Suppressor macrophage treated with lipopolysaccharide for 1 hour (primary cell): ENCODE measurements around the gene SORCS3.

Experiments
- DNase-seq, 3 donors: peaks; one replicate each; pipeline ENCODE4 v3.0.0-alpha.2; 2020 to 2022

SORCS3 gene

GRCh38 chr10:105207476-105207995 lies 566.4 kb downstream of the SORCS3 start:
- DNase-seq = no peak

- no peak for DNase-seq
These were observed 569.5 kb downstream of the SORCS3 start for GRCh38 chr10:105210546-105210945.

DNA sequence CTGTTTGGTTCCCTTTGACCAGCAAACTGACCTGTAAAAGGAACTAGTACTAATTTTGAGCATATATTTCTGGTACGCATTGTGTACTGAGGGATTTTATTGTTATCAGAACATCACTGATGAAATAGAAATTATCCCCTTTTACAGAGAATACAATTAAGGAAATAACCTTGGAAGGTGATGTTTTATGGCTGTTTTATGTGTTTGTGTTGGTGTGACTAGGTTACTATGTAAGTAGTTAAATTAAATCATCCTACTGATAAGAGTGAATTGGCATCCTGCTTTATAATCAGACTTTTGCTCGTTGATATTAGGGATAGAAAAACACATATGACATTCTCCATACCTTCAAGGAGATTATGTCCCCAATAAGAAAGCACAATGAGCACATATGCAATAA lies 596.6 kb downstream of the SORCS3 start:
- no peak for DNase-seq

DNA sequence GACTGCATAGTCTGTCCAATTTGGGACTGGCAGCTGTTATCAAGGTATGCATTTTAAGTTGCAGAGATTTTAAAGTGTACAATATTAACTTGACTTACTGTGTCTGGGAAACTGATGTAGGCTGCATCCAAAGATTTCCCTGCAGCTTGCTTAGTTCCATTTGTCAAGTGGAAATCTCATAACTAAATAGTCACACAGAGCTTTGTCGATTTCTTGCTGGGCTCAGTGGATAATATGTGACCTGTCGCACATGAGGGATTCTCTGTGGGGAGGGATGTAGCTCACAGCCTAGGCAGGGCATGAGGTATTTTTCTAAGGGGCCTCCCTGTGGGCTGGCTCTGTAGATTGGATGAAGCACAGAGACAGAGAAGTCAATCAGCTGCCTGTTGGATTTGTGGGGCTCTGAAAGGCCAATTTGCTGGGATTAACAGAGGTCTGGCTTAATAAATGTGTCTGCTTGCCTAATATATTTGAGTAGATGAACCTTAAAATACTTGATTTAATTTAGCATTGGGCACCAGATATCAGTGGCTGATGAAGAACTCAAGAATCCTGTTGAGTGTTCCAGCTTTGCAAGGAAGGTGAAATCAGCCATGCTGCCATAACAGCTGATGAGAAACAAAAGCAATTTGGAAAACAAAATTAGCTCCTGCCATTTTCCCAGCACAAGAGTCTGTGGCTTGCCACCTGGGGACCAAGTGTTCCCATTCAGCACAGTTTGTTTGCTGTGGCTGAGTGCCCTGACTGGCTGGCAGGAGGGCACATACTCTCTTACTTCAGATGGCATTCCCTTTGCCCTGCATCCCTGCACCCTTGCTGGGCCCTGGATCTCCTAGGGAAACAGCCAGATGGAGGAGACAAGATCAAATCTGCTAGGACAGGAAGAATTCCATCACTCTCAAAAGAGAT lies 598.5 kb downstream of the SORCS3 start:
- DNase-seq = no peak

DNA sequence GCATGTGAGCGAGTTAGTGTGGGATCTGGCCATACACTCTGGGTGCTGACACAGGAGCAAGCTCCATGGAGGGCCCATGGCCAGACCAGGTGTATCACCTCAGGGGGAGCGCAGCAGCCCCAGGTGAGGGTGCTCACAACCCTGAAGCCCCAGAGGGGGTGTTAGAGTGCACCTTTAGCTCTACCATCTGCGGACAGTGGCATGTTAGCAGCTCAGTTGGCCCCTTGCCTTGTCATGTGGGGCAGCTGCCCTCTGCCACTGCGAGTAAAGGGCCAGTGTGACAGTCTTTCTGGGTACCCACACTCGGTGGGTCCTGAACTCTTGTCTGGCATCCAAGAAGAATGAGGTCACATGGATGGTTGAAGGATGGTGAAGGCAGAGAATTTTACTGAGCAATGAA lies 600.2 kb downstream of the SORCS3 start:
- no peak for DNase-seq

DNA sequence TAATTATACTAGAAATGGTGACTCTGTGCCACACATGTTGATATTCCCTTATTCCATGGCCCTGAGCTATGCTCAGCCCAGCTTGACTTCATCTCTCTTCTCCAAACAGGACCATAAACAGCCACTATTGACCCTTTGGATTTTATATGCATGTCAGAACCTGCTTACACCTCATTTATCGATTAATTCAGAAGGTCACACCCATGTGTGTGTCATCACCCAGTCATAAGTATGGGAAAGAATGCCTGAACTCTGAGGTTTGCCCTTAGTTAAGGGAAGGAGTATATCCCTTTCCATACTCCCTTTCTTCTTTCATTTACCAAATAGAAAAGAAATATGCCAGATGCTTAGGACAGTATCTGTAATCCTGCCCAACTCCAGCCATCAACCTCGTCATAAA lies 602.3 kb downstream of the SORCS3 start:
- no peak for DNase-seq

- DNase-seq = no peak
These were observed 602.7 kb downstream of the SORCS3 start for GRCh38 chr10:105243825-105244224.

GRCh38 chr10:105247831-105248499 lies 606.9 kb downstream of the SORCS3 start:
- no peak for DNase-seq

DNA sequence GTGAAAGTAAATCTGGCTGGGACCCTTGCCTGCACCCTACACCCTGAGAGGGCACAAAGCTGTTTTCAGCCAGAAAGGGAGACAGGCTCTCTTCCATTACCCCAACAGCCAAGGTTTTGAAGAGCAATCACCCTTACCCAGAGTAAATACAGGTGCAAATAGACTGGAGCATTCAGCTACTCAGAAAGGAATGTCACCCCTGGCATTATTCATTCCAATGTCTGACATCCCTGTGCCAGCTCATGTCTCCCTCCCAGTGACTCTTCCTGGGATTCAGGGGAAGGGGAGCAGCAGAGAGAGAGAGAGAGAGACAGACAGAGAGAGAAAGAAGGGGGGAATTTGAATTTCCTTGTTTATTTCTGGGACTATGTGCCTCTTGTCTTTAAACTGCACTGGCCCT lies 611.8 kb downstream of the SORCS3 start:
- DNase-seq = no peak

DNA sequence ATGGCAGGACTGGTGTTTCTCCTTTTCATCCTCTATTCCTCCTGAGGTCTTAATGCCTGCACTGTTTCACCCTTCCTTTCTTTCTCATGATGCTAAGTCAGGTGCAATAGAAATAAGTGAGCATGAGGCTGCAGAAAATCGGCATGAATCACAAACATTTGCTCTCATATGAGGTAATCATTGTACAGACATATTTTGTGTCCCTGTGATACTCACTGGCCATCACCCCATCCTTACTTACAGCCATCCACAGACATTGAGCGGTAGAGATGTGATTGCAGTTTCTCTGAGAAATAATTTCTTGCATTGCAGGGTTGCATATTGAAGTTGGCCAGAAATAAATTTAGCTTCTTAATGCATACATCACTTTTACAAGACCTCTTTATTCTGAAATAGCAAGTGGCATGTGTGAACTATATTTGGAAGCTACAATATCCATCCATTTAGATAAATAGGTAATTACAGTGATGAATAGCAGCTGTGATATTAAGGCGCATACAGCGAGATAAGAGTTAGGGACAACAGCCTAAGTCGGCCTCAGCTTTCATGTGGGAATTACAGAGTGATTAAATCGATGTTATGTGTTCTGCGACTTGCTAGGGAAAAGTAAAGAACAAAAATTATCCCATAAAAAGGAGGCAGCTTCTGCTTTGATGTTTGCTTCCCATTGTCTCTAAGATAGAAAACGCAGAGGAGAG lies 612.6 kb downstream of the SORCS3 start:
- no peak for DNase-seq

DNA sequence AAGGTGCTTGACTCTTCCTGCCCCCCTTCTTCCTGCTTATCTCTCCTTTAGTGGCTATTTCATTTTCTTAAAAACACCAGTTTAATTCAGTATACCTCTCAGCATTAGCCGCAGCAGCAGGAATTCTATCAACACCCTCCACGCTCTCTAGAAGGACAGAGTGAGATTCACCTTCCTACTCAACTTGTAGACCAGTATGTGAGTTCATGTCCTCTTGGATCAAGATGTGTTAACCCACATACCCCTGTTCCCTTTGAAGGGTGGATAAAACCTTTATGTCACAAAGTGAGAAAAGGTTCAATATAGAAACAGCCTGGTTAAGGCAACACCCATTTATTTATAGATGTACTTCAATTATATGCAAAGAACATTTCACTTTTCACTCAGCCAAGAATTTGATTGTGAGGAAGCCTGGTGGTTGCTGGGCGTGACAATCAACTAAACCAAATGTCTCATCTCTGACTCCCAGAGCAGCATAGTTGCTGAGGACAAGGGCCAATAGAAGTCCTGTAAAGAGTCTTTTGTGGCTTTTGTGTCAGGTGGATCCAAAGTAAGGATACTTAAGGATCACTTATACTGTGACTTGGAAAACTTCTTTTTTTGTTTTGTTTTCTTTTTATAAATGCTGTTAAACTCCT lies 617.1 kb downstream of the SORCS3 start:
- no peak for DNase-seq

- DNase-seq = no peak
These were observed 617.6 kb downstream of the SORCS3 start for GRCh38 chr10:105258674-105259065.

DNA sequence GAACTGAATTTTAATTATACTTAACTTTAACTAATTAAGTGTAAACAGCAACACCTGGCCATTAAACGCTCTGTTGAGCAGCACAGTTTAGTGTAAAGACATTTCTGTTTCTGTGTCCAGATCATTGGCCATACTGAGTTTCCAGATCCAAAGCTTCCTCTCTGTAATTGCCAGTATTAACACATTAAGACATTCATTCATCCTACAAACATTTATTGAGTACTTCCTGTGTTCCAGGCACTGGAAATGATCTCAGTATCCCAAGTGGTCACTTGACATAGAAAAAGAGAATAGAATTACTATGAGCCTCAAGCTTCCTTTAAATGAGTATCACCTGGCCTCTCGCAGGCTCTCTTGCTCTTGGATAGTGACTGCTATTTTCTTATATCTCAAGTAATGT lies 618.1 kb downstream of the SORCS3 start:
- no peak for DNase-seq

DNA sequence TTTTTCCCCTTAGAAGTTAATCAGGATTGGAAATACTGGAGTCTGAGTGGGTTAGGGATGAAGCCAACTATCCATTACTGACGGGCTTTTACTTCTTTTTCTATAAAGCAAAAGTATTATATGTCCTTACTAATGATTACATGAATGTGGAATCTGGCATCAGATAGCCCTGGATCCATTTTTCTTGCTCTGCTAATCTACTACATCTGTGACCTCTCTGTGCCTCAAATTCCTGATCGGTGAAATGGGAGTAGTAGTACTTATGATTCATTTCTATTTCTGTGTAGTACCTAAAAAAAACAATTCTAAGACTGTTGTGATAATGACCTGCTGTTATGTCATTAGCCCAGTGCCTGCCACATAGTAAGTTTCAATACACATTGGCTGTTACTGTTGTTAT lies 621.6 kb downstream of the SORCS3 start:
- no peak for DNase-seq

GRCh38 chr10:105266966-105267539 lies 626.0 kb downstream of the SORCS3 start:
- no peak for DNase-seq

- no peak for DNase-seq
These were observed 627.9 kb downstream of the SORCS3 start for GRCh38 chr10:105268961-105269360.

DNA sequence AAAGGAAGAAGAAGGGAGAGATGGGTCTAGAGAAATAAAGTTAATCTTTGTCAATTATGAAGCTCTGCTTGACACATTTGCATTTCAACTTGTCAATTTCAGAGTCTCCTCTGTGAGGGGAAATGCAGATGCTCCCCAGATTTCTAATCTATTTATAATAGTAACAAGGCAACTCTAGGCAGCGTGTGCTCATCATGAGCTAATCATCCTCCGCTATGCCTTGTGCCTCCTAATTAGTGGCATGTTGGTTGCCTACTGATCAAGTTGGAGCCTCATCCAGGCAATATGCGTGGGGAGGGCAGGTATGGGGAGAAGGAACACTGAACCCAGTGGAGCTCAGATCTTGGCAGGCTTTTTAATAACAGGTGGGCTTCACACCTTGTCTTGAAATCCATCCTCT lies 628.6 kb downstream of the SORCS3 start:
- no peak for DNase-seq

DNA sequence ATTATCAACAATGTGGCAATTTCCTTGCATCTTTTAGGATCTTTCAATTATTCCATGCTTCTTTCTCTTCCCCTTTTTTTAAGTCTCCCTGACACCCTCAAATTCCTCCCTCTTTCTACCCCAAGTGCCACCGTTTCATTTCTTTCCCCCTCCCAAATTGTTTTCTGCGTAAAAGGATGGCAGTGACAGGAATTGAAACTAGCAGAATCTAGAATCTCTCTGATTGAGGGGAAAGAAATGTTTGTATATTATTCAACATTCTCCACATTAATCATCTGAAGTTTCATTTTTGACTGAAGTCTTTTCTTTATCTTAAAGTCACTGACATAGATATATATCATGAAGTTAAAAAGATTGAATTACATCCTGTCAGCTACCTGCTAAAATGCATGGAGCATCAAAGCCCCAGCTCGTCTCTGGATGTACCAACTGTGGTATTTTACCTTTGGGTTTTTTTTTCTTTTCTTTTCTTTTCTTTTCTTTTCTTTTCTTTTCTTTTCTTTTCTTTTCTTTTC lies 633.5 kb downstream of the SORCS3 start:
- DNase-seq = no peak

GRCh38 chr10:105278439-105278838 lies 637.3 kb downstream of the SORCS3 start:
- DNase-seq = no peak

- no peak for DNase-seq
These were observed 638.0 kb downstream of the SORCS3 start for GRCh38 chr10:105279101-105279500.

- DNase-seq = no peak
These were observed 639.8 kb downstream of the SORCS3 start for GRCh38 chr10:105280895-105281294.

GRCh38 chr10:105284476-105285215 lies 643.6 kb downstream of the SORCS3 start:
- DNase-seq = no peak
